Measurements from ENCODE around the gene KCNB1.

The KCNB1 gene

GRCh38 chr20:49501917-49502316, 19.4 kb upstream of the KCNB1 start:
- DNase-seq (ENCODE audit: low spot score) = peak; percentile 76

- DNase-seq (ENCODE audit: low spot score) = no peak
Observed at GRCh38 chr20:49497398-49497669, 14.9 kb upstream of the KCNB1 start.

DNA sequence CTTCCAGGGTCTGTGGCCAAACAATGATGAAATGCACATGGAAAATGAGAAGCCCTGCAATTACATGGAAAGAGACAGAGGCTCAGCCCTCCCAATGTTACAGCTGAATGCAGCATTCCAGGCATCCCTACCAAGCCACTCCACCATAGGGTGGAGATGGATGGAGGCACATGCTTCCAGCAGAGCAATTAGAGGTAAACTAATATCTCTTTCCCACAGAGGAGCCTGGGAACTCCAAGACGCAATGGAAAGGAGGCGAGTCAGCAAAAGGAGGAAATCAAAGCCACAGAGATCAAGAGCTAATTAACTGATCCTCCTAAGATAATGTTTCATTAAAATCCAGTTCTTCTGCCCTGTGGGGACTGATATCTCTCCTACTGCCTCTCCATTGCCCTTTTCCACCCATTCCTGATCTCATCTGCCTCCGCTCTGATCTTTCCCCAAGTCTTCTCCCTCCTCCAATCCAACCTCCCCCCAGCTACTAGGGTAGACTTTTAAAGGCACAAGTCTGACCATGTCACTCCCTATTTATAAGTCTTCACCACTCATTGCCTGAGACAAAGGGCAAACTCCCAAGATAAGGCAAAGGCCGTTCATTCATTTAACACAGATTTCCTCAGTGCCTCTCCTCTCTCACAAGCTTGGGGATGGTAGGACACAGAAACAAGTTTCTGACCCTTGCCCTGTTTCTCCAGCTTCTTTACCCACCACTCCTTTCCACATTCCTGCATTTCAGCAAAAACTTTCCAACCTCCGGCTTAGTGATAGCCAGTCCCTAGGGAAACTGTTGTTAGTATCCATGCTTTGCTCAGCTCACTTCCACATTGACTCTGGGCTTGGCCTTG, 14.3 kb upstream of the KCNB1 start:
- no peak for DNase-seq (ENCODE audit: low spot score)

DNA sequence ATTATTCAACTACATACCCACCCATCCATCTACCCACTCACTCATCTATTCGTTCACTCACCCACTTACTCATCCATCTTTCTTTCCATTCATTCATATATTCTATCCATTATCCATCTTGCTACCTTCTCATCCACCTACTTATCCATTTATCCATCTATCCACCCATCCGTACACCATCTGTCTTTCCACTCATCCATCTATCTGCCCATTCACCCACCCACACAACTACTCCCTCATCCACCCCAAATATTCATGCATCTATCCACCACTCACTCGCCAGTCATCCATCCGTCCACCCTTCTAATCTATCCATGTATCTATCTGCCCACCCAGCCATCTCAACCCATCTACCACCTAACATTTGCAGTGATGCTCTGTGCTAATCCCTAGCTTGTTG, 13.6 kb upstream of the KCNB1 start:
- no peak for DNase-seq (ENCODE audit: low spot score)

- DNase-seq (ENCODE audit: low spot score) = no peak
Observed at GRCh38 chr20:49490689-49491088, 8.2 kb upstream of the KCNB1 start.

DNA sequence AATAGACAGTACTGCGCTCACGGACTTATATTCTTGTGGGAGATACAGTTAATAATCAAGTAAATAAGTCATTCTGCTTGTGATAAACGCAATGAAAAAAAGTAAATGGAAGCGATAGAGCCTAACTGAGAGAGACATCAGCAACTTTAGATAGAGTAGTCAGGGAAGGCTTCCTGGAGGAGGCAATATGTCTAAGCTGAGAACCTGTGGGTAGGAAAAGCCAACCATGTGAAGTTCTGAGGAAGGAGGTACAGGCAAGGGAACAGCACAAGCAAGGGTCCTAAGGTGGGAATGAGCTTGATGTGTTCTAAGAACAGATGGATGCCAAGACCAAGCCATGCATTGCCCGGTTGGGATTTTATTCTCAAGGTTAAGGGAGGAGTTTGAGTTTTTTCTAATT, 7.2 kb upstream of the KCNB1 start:
- no peak for DNase-seq (ENCODE audit: low spot score)

GRCh38 chr20:49486064-49486463, 3.6 kb upstream of the KCNB1 start:
- no peak for DNase-seq (ENCODE audit: low spot score)

DNA sequence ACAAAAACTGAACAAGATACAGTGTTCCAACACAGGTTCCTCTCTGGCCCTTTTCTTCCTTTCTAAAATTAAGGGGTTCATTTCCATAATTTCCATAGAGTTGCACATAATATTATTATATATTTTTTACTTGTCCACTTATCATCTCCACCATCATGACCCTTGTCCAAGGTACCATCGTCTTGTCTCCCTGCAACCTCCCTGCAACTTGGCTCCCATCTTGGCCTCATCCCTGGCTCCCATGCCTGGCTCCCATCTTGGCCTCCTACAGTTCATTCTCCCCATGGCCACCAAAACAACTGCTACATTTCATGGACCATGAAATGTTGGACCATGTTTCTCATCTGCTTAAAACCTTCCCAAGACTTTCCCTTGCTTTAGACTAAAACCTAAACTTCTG, 3.1 kb upstream of the KCNB1 start:
- no peak for DNase-seq (ENCODE audit: low spot score)

GRCh38 chr20:49484180-49485140, 2.0 kb upstream of the KCNB1 start:
- DNase-seq (ENCODE audit: low spot score) = peak; percentile 92

- no peak for DNase-seq (ENCODE audit: low spot score)
Observed at GRCh38 chr20:49483696-49484123, 1.2 kb upstream of the KCNB1 start.

- peak; percentile 63 for DNase-seq (ENCODE audit: low spot score)
Observed at GRCh38 chr20:49483018-49483695, 689 bp upstream of the KCNB1 start.

DNA sequence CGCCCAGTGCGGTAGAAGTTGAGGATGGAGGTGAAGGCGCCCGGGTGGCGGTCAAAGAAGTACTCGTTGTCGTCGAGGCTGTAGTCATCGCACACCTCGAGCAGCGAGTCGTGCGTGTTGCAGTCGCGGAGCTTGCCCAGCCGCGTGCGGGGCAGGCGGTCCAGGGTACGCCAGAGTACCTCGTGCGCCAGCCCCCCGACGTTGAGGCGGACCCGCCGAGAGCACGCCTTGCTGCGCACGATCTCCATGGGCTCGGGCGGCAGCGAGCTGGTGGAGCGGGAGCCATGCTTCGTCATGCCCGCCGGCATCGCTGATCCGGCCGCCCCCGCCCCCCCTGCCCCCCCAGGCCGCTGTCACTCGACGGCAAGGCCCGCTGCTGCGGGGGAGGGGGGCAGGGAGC, 295 bp downstream of the KCNB1 start:
- no peak for DNase-seq (ENCODE audit: low spot score)

DNA sequence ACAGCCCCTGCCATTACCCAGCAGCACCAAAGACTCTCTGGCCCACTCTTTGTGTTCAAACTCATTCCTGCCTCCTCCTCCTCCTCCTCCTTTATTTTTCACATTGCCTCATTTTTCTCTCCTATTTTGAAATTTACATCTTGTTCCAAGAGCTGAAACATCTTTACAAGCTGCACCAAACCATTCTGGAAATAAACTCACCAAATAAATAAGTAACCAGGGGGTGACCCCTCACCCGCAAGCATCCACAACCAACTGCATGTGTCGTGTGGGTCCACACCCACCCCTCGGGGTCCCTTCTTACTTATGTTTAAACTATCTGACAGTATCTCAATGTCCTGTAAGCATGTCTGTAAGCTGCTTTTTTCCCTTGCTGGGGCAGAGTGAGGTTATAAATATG, 1.4 kb downstream of the KCNB1 start:
- DNase-seq (ENCODE audit: low spot score) = no peak

GRCh38 chr20:49480236-49480635, 2.2 kb downstream of the KCNB1 start:
- DNase-seq (ENCODE audit: low spot score) = no peak

GRCh38 chr20:49479785-49480184, 2.7 kb downstream of the KCNB1 start:
- DNase-seq (ENCODE audit: low spot score) = no peak

- DNase-seq (ENCODE audit: low spot score) = no peak
Observed at GRCh38 chr20:49478754-49479689, 3.4 kb downstream of the KCNB1 start.

- no peak for DNase-seq (ENCODE audit: low spot score)
Observed at GRCh38 chr20:49478266-49478665, 4.2 kb downstream of the KCNB1 start.

DNA sequence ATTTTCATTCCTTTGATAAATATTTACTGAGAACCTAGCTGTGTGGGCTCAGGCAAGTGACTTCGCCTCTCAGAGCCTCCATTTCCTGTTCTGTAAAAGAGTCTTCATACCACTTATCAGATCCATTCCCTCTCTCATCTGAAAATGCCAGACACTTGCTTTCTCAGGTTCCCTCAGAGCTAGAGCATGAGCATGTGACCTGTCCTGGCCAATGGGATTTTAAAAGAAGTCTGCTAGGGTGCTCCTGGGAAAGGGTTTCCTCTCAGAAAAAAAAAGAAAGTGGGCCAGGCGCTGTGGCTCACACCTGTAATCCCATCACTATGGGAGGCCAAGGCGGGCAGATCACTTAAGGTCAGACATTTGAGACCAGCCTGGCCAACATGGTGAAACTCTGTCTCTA, 5.3 kb downstream of the KCNB1 start:
- peak; percentile 83 for DNase-seq (ENCODE audit: low spot score)

DNA sequence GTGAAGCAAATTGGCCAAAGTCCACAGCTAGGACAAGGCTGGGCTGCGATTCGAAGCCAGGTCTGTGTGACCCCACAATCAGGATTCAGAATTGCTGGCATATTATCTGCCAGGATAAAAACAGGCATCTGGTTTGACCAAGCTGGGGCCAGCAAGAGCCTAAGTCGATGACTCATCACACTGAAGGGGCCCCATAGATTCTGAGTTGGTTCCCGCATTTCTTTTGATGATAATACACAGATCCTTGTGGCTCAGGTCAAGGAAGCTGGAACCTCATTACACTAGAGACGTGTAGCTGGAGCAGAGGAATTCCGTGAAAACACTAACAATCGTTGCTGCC, 6.5 kb downstream of the KCNB1 start:
- DNase-seq (ENCODE audit: low spot score) = no peak

- no peak for DNase-seq (ENCODE audit: low spot score)
Observed at GRCh38 chr20:49475292-49476015, 7.0 kb downstream of the KCNB1 start.

GRCh38 chr20:49471397-49471796, 11.1 kb downstream of the KCNB1 start:
- DNase-seq (ENCODE audit: low spot score) = no peak

Data from SK-N-DZ (cell line).